ENCODE results near the gene ERICH3.

GRCh38 chr1:74623716-74624115, 49.9 kb downstream of the ERICH3 start:
- TF ChIP-seq CTCF (conservative IDR thresholded peaks at IDR 0.05) (no peak), EZH2 (IDR thresholded peaks at IDR 0.05; ENCODE audit: low read depth) (no peak)
